ENCODE data around the gene JAM3. TPM values are rescaled to one million over a fixed set of nuclear protein-coding genes. Genes with fewer than 3 reads are reported as not detected.

JAM3 gene
- total and polyA plus RNA-seq, 9 of the 15 experiments (the other 6 are each of a cell fraction or from before 2014, with no cell fraction given) = 0.22 to 0.76 (median 0.40) TPM

- no peak overlapping the region for H3K4me2 ChIP-seq (ENCODE audit: insufficient read depth, low read length)
- CTCF ChIA-PET (ENCODE audit: low intra/inter-chr PET ratio) = no interaction called here
- FAIRE-seq = no peak
Measured at GRCh38 chr11:134152696-134153095, 83.8 kb downstream of the JAM3 start.

More at GRCh38 chr11:134152696-134153095, 83.8 kb downstream of the JAM3 start:
- H3K9ac ChIP-seq (ENCODE audit: insufficient read depth in 1 of 2, low read depth in 2 of 2, low read length in 2 of 2) = no peak overlapping the region; a peak in 1 of 4 replicates
- no peaks in the 10 kb centered on the region for H3K27me3 ChIP-seq (ENCODE audit: control insufficient read depth in 2 of 2, insufficient read depth in 2 of 2, low read length in 2 of 2)
- H4K20me1 ChIP-seq (replicated peaks; ENCODE audit: control insufficient read depth, insufficient read depth, low read length) = 0 out of 2 replicates have a peak, but pooled peaks cover 3% of the 10 kb centered on the region
- in situ Hi-C loops (cut with MboI) = no loop called here
- no peak overlapping the region for H3K4me3 ChIP-seq
- H3K9me3 ChIP-seq (replicated peaks; ENCODE audit: control insufficient read depth, insufficient read depth, low read depth, low read length) = no peaks in the 10 kb centered on the region
- BruUV-seq (replicated peaks) = TSS peak; percentile 23
- H3K79me2 ChIP-seq (ENCODE audit: control insufficient read depth, insufficient read depth, low read length) = no peaks in the 10 kb centered on the region
- H3K36me3 ChIP-seq (ENCODE audit: control insufficient read depth, insufficient read depth, low read length) = peaks cover 82% of the 10 kb centered on the region
- TF ChIP-seq KLF6 (CRISPR knock-in tag; IDR thresholded peaks at IDR 0.05; ENCODE audit: borderline replicate concordance) (no peak), ZNF518B (CRISPR knock-in tag; IDR thresholded peaks at IDR 0.05) (no peak), ZNF408 (CRISPR knock-in tag; IDR thresholded peaks at IDR 0.05; ENCODE audit: low read depth) (no peak), RERE (CRISPR knock-in tag; IDR thresholded peaks at IDR 0.05; ENCODE audit: borderline replicate concordance) (no peak), PTTG1 (tag; IDR thresholded peaks at IDR 0.05; ENCODE audit: low read depth) (no peak), ETS2 (tag; IDR thresholded peaks at IDR 0.05; ENCODE audit: borderline replicate concordance, poor library complexity, severe bottlenecking) (no peak)
- intact Hi-C loops (cut with micrococcal nuclease) = no loop called here
- POLR2A ChIA-PET = interaction anchor here (0.5 to 1.0 kb wide), 3 partner anchors 8 to 202 kb away, joined by 3 to 6 read pairs (median 3); no protein-coding TSS in a partner anchor
- no peaks in the 10 kb centered on the region for H3K9me1 ChIP-seq (ENCODE audit: control insufficient read depth, insufficient read depth, low read length)
- H2AFZ ChIP-seq (ENCODE audit: low read depth, low read length) = no peak overlapping the region
- ATAC-seq (no peak), DNase-seq (ENCODE audit: extremely low read depth in 1 of 4, low spot score in 3 of 4) (no peak)
- H3K4me1 ChIP-seq (replicated peaks in 1 of 2; ENCODE audit: control insufficient read depth in 2 of 2, insufficient read depth in 2 of 2, low read length in 2 of 2) = no peaks in the 10 kb centered on the region
- WGBS (ENCODE audit: insufficient coverage, low coverage, missing lambda C conversion rate) = 97% methylated on average over 9 of the region's 9 CpGs
- no peak overlapping the region for H3K27ac ChIP-seq (ENCODE audit: extremely low read depth, low read depth, low read length)
